NB4 (cell line): ENCODE data around the gene VPS37B.
"Not testable (repeated sequence)": the region's sequence is repeated elsewhere in the genome, so short reads cannot be mapped to it uniquely, and the experiment has no call there.

Experiments
- DNase-seq: peaks from one replicate; pipeline ENCODE4 v3.0.0; 2010; ENCODE audit warnings: low read depth
- H3K4me3 ChIP-seq: one replicate; pipeline ENCODE4 v1.5.1; 2011; ENCODE audit warnings: mild to moderate bottlenecking, low read depth, low read length, moderate library complexity
- CTCF ChIP-seq: IDR thresholded peaks from one replicate; pipeline ENCODE4 v1.5.1; 2012; ENCODE audit warnings: low read depth, low read length
- MAX ChIP-seq: IDR thresholded peaks from 2 replicates; pipeline ENCODE4 v1.6.1; 2011; ENCODE audit warnings: low read depth, low read length
- MYC ChIP-seq: IDR thresholded peaks from 2 replicates; pipeline ENCODE4 v1.6.1; 2011; ENCODE audit warnings: low read depth, low read length
- POLR2A ChIP-seq: IDR thresholded peaks from 2 replicates; pipeline ENCODE4 v1.6.1; 2011; ENCODE audit warnings: mild to moderate bottlenecking; ENCODE audit not compliant: insufficient read length; ENCODE audit errors: extremely low read depth

Gene VPS37B, protein sequence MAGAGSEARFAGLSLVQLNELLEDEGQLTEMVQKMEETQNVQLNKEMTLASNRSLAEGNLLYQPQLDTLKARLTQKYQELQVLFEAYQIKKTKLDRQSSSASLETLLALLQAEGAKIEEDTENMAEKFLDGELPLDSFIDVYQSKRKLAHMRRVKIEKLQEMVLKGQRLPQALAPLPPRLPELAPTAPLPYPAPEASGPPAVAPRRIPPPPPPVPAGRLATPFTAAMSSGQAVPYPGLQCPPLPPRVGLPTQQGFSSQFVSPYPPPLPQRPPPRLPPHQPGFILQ

GRCh38 chr12:122895704-122896636 is at the start of gene VPS37B:
VPS37B (minus strand) TSS chr12:122896124; CDS start chr12:122896062, 62 bp downstream.
- peak within 1 kb of the TSS; percentile 84 for H3K4me3 ChIP-seq
- TF ChIP-seq MAX (peak; percentile 90), CTCF (no peak), MYC (peak; percentile 69), POLR2A (peak; percentile 94)
- peak; percentile 90 for DNase-seq

- H3K4me3 ChIP-seq, result no peak overlapping the region
- TF ChIP-seq MYC, result no peak
- no peak for TF ChIP-seq CTCF
- no peak for DNase-seq
These were observed 49.0 kb upstream of the VPS37B start for GRCh38 chr12:122944605-122945592.

DNA sequence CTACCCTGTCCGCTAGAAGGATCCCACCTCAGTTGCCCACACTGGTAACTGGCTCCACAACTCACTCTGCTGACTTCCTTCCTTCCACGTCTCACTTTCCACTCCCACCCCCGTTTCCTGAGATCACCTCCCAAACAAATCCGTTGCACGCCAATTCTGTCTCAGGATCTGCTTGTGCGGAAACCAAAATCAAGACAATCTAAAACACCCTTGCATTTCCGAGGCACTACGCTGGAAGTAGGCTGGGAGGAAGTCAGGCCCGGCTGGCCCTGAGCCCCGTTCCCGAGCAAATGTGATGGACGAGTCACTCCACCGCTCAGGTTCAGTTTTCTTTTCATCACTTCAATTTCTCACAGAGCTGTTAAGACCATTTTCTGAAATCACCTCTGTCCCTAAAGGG is 47.3 kb upstream of the VPS37B start:
- DNase-seq, result no peak
- TF ChIP-seq CTCF, result no peak
- TF ChIP-seq POLR2A, result no peak
- no peak for TF ChIP-seq MYC
- no peak for TF ChIP-seq MAX
- no peak overlapping the region for H3K4me3 ChIP-seq

DNA sequence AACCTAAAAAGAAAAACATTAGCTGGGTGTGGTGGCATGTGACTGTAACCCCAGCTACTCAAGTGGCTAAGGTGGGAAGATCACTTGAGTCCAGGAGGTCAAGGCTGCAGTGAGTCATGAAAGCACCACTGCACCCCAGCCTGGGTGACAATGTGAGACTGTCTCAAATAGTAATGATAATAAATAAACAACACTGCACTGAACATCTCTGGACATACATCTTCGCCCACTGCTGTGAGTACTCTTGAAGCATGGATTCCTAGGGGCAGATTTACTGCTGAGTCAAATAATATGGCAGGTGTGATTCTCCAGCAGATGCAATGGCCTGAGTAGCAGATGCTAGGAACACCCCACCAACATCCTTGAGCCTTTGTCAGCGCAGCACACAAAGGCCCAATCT is 46.7 kb upstream of the VPS37B start:
- DNase-seq, result no peak
- H3K4me3 ChIP-seq, result no peak overlapping the region
- TF ChIP-seq MYC, result no peak
- TF ChIP-seq MAX, result no peak
- TF ChIP-seq CTCF, result no peak
- no peak for TF ChIP-seq POLR2A

GRCh38 chr12:122941351-122941750 is 45.4 kb upstream of the VPS37B start:
- not testable (repeated sequence) for H3K4me3 ChIP-seq, DNase-seq

- H3K4me3 ChIP-seq, result no peak overlapping the region
- TF ChIP-seq MAX (no peak), MYC (no peak), POLR2A (no peak), CTCF (no peak)
- DNase-seq, result no peak
These were observed 43.2 kb upstream of the VPS37B start for GRCh38 chr12:122939125-122939524.
